Measurements from ENCODE around the gene PLCH1.

PLCH1 gene

GRCh38 chr3:155367506-155367905, 377.4 kb downstream of the PLCH1 start:
- DNase-seq, result no peak

- no peak for DNase-seq
Measured at GRCh38 chr3:155365178-155365783, 379.6 kb downstream of the PLCH1 start.

- no peak for DNase-seq
Measured at GRCh38 chr3:155364492-155364891, 380.4 kb downstream of the PLCH1 start.

- no peak for DNase-seq
Measured at GRCh38 chr3:155363690-155364070, 381.2 kb downstream of the PLCH1 start.

GRCh38 chr3:155362808-155363689, 381.8 kb downstream of the PLCH1 start:
- no peak for DNase-seq

GRCh38 chr3:155360281-155360680, 384.6 kb downstream of the PLCH1 start:
- no peak for DNase-seq

GRCh38 chr3:155356594-155357370, 388.1 kb downstream of the PLCH1 start:
- no peak for DNase-seq

- DNase-seq, result no peak
Measured at GRCh38 chr3:155354658-155355057, 390.2 kb downstream of the PLCH1 start.

- DNase-seq, result no peak
Measured at GRCh38 chr3:155352900-155353490, 391.9 kb downstream of the PLCH1 start.

- no peak for DNase-seq
Measured at GRCh38 chr3:155350571-155350970, 394.3 kb downstream of the PLCH1 start.

- DNase-seq, result no peak
Measured at GRCh38 chr3:155347901-155348300, 397.0 kb downstream of the PLCH1 start.

GRCh38 chr3:155342344-155342743, 402.5 kb downstream of the PLCH1 start:
- no peak for DNase-seq

GRCh38 chr3:155339052-155339451, 405.8 kb downstream of the PLCH1 start:
- no peak for DNase-seq

- no peak for DNase-seq
Measured at GRCh38 chr3:155335724-155336354, 409.0 kb downstream of the PLCH1 start.

- DNase-seq, result no peak
Measured at GRCh38 chr3:155334914-155335723, 409.8 kb downstream of the PLCH1 start.

- DNase-seq, result no peak
Measured at GRCh38 chr3:155334215-155334913, 410.5 kb downstream of the PLCH1 start.

GRCh38 chr3:155332716-155333115, 412.2 kb downstream of the PLCH1 start:
- DNase-seq, result no peak

GRCh38 chr3:155331078-155331477, 413.8 kb downstream of the PLCH1 start:
- no peak for DNase-seq

- DNase-seq, result no peak
Measured at GRCh38 chr3:155330370-155330769, 414.5 kb downstream of the PLCH1 start.

- no peak for DNase-seq
Measured at GRCh38 chr3:155329513-155330048, 415.3 kb downstream of the PLCH1 start.

- no peak for DNase-seq
Measured at GRCh38 chr3:155327871-155328270, 417.0 kb downstream of the PLCH1 start.

Data from right forelimb (tissue), 1 donor.